Fibroblast of skin of scalp (primary cell): ENCODE measurements around the gene NPTX1.
A peak's percentile ranks its signal among the peaks of the same experiment; 100 is the strongest.

Experiments
- DNase-seq: peaks from one replicate; pipeline ENCODE4 v3.0.0-alpha.2; 2013

The NPTX1 gene

DNA sequence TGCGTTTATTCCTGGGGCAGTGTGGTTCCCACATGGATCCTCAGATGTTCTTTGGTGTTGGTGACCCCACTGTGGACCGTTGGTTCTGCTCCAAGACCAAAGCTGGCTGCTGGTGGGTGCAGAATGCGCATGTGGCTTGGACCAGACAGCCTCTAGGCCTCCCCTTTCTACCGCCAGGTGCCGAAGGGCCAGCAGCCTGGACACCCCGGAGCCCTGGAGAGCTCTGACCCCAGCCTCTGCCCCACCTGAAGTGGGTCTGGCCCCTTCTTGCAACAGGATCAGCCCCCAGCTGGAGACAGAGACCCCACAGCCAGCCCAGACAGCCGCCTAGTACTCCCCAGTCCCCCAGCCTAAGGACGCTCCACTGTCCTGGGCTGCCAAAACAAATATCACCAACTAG, 18.4 kb downstream of the NPTX1 start:
- DNase-seq, result no peak

DNA sequence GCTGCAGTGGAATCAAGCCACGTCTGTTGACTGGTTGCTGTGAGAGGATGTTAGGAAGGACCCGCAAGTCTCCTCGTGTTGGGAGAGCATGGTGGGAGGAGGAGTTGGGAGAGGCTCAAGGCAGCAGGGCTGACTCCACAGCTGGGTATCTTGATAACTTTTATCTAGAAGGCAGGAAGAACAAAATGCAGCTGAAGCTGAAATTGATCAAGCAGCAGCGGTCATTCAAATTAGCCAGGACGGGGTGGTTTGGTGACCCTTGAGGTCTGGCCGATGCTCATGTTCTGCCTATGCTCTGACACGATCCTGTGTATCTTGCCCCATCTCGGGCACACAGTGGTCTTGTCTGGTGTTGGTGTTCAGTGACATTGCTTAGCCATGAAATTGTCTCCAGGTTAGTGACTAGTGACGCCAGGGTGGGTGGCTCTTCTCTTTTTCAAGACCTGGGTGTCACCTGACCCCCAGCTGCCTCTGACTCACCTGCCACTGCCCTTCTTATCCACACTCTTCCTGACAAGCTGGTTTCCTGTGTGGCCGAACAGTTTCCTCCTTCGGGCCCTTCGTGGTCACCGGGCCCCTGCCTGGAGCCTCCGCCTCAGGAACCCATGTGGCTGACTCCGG, 19.1 kb downstream of the NPTX1 start:
- no peak for DNase-seq

DNA sequence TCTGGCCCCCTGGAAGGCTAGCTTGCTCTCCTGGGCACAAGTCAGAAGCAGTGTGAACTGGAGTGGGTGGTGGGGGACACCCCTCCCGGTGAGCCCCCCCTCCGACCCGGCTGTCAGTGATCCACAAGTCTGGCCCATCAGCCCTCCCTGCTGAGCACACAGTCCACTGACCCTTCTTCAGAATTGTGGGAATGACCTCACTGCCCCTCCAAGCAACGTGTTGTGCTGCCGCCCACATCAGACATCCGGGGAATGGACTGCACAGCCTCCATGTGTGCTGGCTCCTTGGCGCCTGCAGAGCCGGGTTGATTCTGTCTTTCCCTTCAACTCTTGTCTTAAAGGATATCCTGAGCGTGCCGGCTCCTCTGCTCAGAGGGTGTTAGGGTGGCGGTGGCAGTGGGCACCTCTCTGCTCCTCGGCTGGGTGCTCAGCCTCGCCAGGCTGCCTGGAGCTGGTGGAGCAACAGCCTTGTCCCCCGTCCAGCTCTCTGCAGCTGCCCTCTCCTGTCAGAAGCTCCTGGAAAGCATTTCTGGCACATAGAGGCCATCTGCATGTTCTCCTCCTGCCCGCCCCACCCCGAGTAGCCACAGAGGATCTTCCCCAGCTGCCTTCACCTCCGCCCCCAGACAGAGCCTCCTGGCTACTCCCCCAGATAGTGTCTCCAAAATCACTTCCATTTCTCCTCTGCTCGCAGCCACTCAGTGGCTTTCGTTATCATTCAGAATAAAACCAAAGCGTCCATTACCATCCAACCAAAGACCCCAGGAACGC, 19.8 kb downstream of the NPTX1 start:
- no peak for DNase-seq

DNA sequence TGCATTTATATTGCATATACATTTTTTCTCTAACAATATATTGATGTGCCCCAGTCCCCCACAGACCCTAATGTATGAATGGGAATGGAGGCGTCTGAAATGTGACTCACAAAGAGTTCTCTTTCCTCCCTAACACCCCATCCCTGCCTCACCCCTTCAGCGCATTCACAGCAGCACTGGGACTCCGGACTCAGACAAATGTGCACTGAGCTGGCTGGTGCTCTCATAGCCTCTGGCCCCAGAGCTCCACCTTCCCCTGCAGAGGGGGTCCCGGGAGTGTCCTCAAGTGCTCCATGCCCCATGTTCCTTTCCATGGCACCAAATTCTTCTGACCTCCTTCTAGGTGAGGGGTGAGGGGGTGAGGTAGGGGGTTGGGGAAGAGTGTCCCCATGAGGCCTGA, 20.6 kb downstream of the NPTX1 start:
- no peak for DNase-seq

DNA sequence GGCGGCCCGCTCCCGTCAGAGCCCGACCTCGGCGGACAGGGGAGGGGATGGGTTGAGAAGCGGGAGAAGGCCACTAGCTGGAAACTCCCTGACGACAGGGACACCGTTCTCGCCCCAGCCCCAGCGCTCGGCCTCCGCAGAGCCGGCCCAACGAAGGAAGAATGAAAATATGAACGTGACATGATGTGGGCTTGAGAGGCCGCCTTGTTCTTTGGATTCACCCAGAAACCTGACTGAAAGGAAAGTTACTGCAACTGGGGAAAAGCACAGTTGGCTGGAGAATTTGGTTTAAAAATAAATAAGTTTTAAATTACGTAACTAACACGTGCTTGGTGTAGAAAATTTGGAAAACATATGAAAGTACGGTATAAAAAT, 21.1 kb downstream of the NPTX1 start:
- DNase-seq, result no peak

DNA sequence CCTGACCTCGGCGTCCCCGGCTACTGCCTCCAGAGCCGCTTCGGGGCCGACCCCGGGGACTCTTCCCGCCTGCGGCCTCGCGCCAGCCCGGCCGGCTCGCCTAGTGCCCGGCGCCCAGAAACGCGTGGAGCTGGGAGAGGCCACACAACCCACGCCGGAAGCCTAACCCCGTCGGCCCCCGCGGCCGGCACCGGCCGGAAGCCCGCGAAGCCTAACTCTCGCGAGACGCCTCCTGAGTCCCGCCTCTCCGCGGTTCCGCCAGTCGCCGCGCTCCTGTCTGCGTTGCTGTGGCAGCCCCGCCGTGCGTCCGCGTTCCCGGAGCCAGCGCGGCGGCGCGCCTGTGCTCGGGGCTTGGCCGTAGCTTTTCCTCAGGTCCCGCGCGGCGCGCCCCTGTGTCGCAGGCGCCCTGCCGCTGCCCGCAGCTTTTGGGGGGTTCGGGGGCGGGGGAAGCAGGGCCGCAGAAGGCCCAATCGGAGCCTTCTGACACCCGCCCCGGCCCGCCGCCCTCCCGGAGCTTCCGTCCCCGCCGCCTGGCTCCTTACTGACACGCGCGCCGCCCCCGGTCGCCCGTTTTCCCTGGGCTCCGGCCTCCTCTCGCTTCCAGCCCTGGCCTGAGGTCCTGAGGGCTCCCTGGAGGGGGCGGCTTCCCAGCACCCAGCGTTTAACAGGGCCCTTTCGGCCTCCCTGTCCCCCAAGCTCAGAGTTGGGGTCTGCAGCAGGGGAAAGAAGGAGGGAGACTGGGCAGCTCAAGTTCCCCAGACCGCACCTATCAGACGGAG, 21.7 kb downstream of the NPTX1 start:
- peak; percentile 97 for DNase-seq

DNA sequence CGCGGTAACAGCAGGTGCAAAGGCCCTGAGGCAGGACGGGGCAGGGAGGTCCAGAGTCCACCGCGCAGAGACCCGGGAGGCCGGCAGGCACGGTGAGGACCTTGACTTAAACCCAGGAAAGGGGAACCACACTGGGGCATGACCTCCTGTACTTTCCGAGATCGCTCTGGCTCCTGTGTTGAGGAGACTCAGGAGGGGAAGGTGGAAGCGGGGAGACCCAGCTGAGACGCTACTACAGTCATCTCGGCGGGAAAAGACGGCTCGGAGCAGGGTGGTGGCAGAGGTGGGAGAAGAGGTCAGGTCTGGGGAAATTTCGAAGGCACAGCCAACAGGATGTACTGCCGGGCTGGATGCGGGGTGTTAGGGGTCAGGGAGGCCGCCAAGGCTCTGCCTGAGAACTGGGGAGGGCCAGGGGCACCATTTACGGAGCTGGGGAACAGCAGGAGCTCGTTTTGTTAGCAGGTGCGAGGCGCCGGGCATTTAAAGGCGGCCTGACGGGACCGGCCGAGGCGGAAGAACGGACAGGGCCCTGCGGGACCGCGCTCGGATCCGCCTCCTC, 22.3 kb downstream of the NPTX1 start:
- no peak for DNase-seq

DNA sequence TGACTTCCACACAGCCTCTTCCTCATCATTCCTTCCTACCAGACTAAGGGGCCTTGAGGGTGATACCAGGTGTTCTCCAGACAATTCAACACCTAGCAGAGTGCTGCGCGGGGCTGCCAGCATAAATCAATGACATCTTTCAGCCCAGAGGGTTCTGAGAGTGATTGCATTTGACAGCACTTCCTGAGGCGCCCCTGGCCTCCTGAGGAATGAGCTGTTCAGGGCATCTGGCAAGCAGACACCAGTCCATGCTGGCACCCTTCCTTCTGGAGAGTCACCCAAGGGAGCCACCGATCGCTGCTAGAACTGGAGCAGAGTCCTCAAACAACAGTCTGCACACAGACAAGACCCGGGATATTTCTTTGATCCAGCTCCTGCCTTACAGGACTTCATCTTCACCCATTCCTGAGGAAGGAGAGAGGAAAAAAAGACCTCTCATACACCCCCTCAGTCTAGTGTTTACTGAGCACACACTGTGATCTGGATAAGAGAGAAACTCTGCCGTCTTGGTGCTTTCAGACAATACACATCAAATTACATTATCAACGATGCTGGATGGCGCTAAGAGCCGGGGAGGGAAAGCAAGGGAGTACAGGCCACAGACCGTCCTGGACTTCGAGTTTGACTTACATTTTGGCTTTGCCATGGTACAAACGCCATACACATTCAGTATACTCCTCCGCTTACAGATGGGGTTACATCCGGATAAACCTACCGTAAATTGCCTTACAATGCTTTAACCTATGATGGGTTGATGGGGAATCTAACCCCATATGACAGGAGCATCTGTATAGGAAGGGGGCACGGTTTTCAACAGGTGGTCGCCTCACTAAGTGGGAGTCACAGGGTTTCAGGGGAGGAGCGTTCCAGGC, 23.0 kb downstream of the NPTX1 start:
- DNase-seq, result no peak

DNA sequence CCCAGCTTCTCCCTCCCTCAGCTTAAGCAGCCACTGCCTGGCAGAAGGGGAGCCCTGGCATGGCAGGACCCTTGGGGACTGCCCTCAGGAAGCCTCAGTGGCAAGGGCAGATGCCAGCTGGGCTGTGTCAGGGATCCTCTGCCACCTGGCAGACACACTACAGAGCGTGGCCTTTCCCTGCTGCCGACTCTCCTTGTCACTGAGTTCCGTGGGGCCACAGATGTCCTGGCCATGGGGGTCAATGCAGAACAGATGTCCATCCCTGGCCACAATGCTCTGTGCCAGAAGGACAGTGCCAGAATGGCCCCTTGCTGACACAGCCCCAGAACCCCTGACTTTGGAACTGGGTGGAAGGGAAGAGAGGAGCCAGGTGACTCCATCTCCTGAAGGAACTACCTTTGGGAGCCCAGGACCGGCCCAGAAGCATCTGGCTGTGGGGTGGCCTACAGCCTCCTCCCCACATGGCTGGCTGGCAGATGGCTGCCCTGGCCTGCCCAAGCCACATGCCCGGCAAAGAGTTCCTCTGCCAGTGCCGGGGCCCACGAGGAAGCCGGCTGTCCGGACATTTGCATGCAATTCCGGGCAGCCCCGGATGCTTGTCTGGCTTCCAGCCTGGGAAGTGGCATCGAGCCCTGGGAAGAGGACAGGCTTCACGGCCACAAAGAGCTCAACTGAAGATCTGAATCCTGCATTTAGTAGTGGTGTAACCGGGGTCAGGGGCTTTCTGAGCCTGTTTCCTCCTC, 24.1 kb downstream of the NPTX1 start:
- no peak for DNase-seq

DNA sequence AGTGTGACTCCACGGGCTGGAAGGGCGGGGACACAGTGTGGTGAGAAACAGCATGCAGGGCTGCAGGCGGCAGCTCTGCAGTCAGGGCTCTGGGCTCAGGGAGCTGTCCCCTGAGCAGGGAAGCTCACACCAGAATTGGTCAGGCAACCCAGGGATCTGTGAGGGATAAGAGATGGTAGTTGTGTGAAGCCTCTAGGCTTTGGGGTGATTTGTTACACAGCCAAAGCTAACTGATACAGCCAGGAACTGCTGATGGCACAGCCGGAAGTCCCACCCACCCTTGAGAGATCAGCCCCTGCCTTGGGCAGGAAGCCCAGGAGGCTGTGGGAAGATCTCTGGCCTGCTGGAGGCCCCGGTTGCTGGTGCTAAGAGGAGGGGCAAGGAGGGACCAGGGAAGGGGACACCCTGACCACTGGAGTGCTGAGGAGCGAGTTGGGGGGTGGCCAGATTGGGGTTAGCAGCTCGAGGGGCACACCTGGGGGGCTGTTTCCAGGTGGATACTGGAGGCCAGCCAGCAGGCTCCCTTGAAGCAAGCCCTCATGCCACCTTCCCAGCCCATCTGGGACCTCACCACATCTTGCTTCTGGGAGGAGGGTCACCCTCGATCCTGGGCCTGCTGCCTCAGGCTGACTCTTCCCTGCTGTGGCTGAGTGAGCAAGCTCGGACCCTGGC, 25.2 kb downstream of the NPTX1 start:
- DNase-seq, result no peak

DNA sequence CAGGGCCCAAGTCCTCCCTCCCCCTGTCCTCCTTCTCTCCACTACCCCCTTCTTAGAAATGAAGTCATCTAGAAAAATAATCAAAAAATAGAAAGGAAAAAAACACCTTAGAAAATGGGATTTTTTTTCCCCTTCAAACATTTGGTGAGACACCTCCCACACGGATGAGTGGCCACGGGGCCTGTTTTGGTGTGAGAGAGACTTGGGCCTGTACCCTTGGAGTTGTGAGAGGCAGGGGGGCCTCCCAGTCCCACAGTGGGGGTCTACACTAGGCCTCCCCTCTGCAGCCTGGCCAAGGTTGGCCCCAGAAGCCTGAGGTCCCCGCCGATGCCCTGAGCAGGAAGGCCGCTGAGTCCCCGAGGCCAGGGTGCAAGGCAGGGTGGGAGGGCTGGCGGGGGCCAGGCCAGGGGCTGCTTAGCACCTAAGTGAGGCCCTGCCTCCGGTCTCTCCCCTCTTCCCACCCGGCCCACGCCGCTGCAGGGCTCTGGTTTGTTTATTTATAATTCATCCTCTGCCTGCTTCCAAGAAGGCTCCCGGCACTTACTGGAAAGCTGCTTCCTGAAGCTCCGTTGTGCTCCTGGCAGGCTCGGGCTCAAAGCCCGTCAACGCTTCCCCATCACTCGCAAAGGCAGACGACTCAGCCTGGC, 26.4 kb downstream of the NPTX1 start:
- DNase-seq, result no peak

DNA sequence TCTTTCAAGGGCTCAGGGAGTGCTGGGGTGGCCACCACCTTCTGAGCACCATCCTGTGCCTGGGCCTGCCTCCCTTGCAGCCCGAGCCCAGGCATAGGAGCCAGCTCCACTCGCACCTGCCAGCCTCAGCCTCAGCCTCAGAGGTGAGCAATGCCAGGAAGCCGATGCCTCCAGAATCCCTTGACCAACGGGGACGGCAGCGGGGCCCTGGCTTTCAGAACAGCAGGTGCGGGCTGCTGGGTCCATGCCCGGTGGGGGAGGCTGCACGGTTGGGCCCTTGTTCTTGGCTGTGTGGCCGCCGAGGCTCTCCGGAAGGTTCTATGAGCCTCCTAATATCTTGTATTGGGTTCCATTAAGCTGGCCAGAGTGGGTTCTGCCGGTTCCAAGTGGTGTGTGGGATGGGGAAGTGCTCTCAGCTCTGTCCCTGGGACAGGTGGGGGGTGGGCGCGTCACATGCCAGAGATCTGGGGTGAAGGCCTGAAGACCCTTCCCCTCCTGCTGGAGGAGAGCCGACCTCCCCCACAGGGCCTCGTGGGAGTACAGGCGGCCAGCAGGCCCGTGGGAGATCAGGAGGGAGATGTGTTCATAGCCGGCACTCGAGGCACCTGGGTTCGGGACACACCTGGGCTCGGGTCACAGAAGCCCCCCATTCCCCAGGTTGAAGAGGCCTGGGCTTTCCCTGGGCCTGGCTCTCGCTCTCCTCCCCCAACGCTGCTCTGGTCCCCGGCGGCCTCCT, 27.0 kb downstream of the NPTX1 start:
- no peak for DNase-seq

DNA sequence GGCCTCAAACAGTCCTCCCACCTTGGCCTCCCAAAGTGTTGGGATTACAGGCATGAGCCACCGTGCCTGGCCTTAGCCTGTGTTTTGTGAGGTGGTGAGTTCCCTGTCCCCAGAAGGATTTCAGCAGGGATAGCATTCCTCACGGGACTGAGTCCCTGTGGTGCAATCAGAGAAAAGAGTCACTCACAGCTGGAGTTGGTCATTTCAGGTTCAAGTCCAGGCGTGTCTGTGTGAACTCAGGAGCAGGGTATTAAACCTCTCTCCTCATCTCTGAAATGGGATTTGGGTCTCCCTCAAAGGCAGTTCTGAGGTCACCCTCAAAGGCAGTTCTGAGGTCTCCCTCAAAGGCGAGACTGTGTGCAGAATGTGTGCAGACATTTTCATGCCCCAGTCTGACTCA, 28.6 kb downstream of the NPTX1 start:
- DNase-seq, result no peak

DNA sequence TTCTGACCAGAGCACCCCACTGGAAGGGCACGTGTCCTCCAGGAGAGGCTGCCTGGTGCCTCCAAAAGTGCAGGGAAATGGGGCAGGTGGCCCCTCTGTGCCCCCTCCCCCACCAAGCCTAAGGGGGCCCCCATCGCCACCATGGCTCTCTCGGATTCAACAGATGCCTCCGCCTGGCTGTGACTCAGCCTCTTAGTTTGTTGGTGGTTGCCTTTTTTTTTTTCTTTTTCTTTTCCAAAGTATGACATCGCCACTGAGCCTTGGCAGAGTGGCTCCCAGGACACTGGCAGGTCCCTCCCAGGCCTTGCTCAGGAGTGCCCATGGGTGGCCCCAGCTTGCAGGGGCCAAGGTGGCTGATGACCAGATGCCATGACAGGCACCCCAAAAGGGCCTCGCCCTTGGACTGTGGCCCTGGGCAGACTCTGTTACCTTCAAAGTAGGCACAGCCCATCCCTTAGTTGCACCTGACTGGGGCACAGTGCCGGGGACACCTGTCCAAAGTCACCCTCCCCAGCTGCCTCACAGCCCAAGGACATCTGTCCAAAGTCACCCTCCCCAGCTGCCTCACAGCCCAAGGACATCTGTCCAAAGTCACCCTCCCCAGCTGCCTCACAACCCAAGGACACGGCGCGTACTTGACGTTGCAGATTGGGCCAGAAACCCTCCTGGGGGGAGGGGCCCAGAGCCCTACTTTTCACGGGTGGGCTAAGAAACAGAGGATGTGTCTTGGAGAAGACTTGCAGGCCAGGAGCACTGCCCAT, 29.6 kb downstream of the NPTX1 start:
- peak; percentile 17 for DNase-seq

DNA sequence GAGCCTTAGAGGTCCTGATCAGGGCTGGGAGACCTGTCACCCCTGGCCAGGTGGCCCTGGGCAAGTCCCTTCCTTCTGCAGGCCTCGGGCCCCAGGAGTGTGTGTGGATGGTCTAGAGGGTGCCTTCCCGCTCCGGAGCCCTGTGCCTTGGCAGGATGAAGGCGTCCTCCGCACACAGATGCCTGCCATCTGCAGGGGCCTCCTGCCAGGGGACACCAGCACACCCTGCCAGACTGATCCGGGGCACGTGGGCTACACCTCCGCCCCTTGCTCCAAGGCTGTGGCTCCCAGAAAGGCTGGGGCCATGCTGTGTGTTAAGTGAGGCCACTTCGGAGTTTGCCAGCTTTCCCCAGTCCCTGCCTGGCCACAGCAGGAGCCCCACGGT, 30.7 kb downstream of the NPTX1 start:
- DNase-seq, result no peak

DNA sequence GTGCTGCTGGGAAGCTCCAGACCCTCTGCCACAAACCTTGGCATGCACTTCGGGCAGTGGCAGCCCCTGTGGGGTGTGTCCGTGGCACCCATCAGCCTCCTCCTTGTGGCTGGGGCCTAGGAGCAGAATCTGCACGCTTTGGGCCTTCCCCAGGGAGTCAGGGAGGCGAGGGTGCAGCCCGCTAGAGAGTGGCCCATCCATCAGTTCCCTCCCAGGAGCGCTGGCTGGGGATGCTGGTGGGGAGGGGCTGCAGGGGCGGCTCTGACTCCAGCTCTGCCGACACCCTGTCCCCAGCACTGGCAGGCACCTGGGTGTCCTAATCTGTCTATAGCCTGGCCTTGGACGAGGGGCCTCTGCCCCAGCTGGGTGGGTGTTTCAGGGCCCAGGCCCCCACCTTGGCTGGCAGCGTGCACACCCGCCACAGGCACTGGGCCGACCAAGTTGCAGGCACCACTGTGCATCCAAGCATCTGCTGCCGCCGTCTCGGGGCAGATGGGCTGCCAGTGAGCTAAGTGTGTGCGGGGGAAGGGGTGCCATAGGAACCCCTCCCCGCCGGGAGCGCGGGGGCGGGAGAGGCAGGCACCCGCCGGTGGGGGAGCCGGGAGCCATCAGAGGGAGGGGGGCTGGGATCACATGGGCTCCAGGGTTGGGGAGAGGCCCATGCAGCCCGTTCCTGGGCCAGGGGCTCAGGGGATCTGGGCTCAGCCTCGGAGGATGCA, 31.2 kb downstream of the NPTX1 start:
- no peak for DNase-seq

DNA sequence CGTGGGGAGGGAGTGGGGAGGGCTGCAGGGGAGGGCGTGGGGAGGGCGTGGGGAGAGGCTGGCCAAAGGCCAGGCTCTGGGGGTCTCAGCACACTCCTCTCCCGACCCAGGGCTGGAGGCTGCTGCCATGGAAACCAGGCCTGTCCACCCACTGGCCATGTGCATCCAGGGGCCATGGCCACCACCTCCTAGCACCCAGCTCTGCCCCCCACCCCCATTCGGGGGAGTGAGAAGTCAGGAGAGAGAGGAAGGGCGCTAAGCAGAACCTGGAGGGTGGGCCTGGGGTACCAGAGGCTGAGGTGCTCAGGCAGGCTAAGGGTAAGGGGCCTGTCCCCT, 31.8 kb downstream of the NPTX1 start:
- no peak for DNase-seq

DNA sequence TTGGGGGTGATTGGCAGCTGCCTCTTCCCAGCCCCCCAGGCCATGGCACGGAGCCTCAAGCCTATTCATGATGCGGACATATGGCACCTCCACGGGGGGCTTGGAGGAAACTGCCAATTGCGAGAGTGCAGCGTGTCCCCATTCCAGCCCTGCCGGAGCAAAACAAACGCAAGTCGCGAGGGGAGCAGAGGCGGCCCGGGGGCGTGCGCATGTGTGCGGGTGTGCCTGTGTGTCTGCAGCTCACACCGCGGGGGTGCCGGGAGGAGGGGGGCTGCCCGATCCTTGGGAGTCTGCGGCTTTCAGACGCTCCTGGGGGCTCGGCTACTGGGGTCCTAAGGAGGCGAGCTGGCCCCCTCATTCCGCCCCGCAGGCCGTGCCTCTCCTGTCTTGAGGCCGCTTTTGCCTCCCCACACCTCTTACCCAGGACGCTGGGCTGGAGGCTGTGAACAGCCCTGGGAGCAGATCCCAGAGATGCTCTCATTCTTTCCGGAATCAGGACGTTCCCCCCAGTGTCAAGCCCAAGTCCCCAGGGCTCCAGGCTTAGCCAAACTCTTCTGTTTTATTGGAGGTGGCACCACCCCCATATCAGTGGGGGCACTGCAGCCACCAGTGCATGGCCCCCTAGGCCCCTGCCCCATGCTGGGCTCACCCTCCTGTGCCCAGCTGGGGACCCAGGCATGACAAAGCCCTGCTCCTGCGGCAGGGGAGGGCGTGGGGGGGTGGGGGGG, 32.3 kb downstream of the NPTX1 start:
- no peak for DNase-seq
